ENCODE results near the gene MRTFA. TPM values are rescaled to one million over a fixed set of nuclear protein-coding genes. Genes with fewer than 3 reads are reported as not detected.

Gene MRTFA
- total RNA-seq, 2 experiments from 2014 or later: 47.7 to 66.9 TPM

DNA sequence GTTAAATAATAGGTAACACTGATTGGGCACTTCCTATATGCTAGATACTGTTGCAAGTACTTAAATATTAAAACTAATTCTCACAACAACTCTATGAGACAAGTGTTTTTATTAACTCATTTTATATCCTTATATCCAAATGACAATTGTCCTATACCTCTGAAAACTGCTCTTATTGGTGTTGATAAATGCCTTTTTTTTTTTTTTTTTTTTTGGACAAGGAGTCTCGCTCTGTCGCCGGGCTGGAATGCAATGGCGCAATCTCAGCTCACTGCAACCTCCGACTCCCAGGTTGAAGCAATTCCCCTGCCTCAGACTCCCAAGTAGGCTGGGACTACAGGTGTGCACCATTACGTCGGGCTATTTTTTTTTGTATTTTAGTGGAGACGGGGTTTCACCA is 41.6 kb downstream of the MRTFA start:
- no peak overlapping the region for H2AFZ ChIP-seq (ENCODE audit: low read length)
- intact Hi-C loops (cut with micrococcal nuclease; ENCODE audit: unreplicated experiment): loop anchor here (5.0 kb wide), 2 partner anchors 42 to 63 kb away; partner anchors contain the start of gene MRTFA
- POLR2A ChIA-PET: interaction anchor here (0.7 to 1.6 kb wide), 4 partner anchors 11 to 255 kb away, joined by 3 to 6 read pairs (median 6); no protein-coding TSS in a partner anchor
- H3K4me3 ChIP-seq (ENCODE audit: low read depth, low read length, poor library complexity, severe bottlenecking): peak overlapping the region; percentile 54
- no peaks in the 10 kb centered on the region for H3K9me2 ChIP-seq (ENCODE audit: insufficient read depth, low read length)
- H3K79me2 ChIP-seq (ENCODE audit: insufficient read depth, low read depth, low read length): peaks cover 70% of the 10 kb centered on the region; the same call in 1 of the 2 replicates
- no peaks in the 10 kb centered on the region; the same call in 1 of the 2 replicates for H3K36me3 ChIP-seq (ENCODE audit: insufficient read depth, low read length)
- H3K27ac ChIP-seq (ENCODE audit: low read depth, low read length, poor library complexity, severe bottlenecking): peak overlapping the region; percentile 78
- H3K4me1 ChIP-seq (ENCODE audit: insufficient read depth, low read length, poor library complexity, severe bottlenecking): peaks cover 67% of the 10 kb centered on the region
- 0 out of 2 replicates have a peak, but pooled peaks cover 7% of the 10 kb centered on the region for H4K20me1 ChIP-seq (ENCODE audit: insufficient read depth, low read length)
- BruUV-seq (replicated peaks): no TSS peak
- no peaks in the 10 kb centered on the region for H3K9me3 ChIP-seq (ENCODE audit: low read length)
- no peak for DNase-seq (ENCODE audit: low spot score)
- TF ChIP-seq, protein P1, sequence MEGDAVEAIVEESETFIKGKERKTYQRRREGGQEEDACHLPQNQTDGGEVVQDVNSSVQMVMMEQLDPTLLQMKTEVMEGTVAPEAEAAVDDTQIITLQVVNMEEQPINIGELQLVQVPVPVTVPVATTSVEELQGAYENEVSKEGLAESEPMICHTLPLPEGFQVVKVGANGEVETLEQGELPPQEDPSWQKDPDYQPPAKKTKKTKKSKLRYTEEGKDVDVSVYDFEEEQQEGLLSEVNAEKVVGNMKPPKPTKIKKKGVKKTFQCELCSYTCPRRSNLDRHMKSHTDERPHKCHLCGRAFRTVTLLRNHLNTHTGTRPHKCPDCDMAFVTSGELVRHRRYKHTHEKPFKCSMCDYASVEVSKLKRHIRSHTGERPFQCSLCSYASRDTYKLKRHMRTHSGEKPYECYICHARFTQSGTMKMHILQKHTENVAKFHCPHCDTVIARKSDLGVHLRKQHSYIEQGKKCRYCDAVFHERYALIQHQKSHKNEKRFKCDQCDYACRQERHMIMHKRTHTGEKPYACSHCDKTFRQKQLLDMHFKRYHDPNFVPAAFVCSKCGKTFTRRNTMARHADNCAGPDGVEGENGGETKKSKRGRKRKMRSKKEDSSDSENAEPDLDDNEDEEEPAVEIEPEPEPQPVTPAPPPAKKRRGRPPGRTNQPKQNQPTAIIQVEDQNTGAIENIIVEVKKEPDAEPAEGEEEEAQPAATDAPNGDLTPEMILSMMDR (conservative IDR thresholded peaks at IDR 0.05; ENCODE audit: low read length): no peak
- no peak for TF ChIP-seq EZH2phosphoT487 (IDR thresholded peaks at IDR 0.05; ENCODE audit: borderline replicate concordance, low read depth, low read length)
- peak overlapping the region; percentile 87 for H3K4me2 ChIP-seq (ENCODE audit: low read length)
- CTCF ChIA-PET (ENCODE audit: unreplicated experiment): no interaction called here

DNA sequence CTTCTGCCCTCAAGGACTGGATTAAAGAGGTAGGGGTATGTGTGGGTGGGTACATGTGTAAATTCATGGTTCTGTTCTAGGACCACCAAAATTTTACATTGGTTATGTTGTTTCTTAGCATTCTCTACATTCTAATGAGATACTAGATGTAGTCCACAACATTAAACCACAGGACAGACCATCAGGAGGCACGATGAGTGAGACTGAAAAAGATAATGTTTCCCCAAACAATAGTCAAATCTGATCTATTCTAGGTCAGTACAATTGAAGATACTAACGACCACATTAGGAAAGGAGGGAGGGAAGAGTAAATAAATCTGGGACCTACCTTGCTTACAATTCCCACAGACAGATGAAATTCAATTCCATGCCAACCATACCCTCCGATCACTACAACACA is 42.2 kb downstream of the MRTFA start:
- DNase-seq (ENCODE audit: low spot score): no peak
- Histone ChIP-seq H3K27ac (ENCODE audit: low read depth, low read length, poor library complexity, severe bottlenecking) (peak overlapping the region; percentile 78), H3K4me3 (ENCODE audit: low read depth, low read length, poor library complexity, severe bottlenecking) (peak overlapping the region; percentile 54), H3K79me2 (ENCODE audit: insufficient read depth, low read depth, low read length) (peaks cover 70% of the 10 kb centered on the region; the same call in 1 of the 2 replicates), H3K9me3 (ENCODE audit: low read length) (no peaks in the 10 kb centered on the region), H3K4me1 (ENCODE audit: insufficient read depth, low read length, poor library complexity, severe bottlenecking) (peaks cover 67% of the 10 kb centered on the region), H3K36me3 (ENCODE audit: insufficient read depth, low read length) (no peaks in the 10 kb centered on the region; the same call in 1 of the 2 replicates), H3K4me2 (ENCODE audit: low read length) (peak overlapping the region; percentile 87), H4K20me1 (ENCODE audit: insufficient read depth, low read length) (0 out of 2 replicates have a peak, but pooled peaks cover 7% of the 10 kb centered on the region), H2AFZ (ENCODE audit: low read length) (peak overlapping the region; percentile 16; the same call in 1 of the 2 replicates), H3K9me2 (ENCODE audit: insufficient read depth, low read length) (no peaks in the 10 kb centered on the region)
- TF ChIP-seq, protein P1 (conservative IDR thresholded peaks at IDR 0.05; ENCODE audit: low read length): no peak
- no peak for TF ChIP-seq EZH2phosphoT487 (IDR thresholded peaks at IDR 0.05; ENCODE audit: borderline replicate concordance, low read depth, low read length)
- no TSS peak for BruUV-seq (replicated peaks)
- intact Hi-C loops (cut with micrococcal nuclease; ENCODE audit: unreplicated experiment): loop anchor here (5.0 kb wide), 2 partner anchors 43 to 62 kb away; partner anchors contain the start of gene MRTFA
- ChIA-PET CTCF (ENCODE audit: unreplicated experiment) (no interaction called here), POLR2A (interaction anchor here (0.6 to 1.6 kb wide), 4 partner anchors 11 to 256 kb away, joined by 3 to 7 read pairs (median 6); no protein-coding TSS in a partner anchor)
